ENCODE measurements around the gene PCMT1. TPM values are rescaled to one million over a fixed set of nuclear protein-coding genes. Genes with fewer than 3 reads are reported as not detected.

The PCMT1 gene
- total RNA-seq, 1 donor from 2014 or later: 83.4 TPM

- H3K4me3 Mint-ChIP-seq (ENCODE audit: unreplicated experiment): peak overlapping the region; percentile 87
- H3K4me1 Mint-ChIP-seq (ENCODE audit: low read depth): peaks cover 33% of the 10 kb centered on the region
- H3K36me3 Mint-ChIP-seq (ENCODE audit: low read depth): no peaks in the 10 kb centered on the region
- TF ChIP-seq, protein P1, sequence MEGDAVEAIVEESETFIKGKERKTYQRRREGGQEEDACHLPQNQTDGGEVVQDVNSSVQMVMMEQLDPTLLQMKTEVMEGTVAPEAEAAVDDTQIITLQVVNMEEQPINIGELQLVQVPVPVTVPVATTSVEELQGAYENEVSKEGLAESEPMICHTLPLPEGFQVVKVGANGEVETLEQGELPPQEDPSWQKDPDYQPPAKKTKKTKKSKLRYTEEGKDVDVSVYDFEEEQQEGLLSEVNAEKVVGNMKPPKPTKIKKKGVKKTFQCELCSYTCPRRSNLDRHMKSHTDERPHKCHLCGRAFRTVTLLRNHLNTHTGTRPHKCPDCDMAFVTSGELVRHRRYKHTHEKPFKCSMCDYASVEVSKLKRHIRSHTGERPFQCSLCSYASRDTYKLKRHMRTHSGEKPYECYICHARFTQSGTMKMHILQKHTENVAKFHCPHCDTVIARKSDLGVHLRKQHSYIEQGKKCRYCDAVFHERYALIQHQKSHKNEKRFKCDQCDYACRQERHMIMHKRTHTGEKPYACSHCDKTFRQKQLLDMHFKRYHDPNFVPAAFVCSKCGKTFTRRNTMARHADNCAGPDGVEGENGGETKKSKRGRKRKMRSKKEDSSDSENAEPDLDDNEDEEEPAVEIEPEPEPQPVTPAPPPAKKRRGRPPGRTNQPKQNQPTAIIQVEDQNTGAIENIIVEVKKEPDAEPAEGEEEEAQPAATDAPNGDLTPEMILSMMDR (IDR thresholded peaks at IDR 0.05): no peak
- no peak for DNase-seq (ENCODE audit: low spot score)
- no peaks in the 10 kb centered on the region for H3K9me3 Mint-ChIP-seq (ENCODE audit: low read depth)
- peak overlapping the region; percentile 86 for H3K27ac Mint-ChIP-seq (ENCODE audit: unreplicated experiment)
- H3K27me3 Mint-ChIP-seq (ENCODE audit: low read depth): no peaks in the 10 kb centered on the region
Observed at GRCh38 chr6:149717255-149717587, 32.3 kb upstream of the PCMT1 start.

DNA sequence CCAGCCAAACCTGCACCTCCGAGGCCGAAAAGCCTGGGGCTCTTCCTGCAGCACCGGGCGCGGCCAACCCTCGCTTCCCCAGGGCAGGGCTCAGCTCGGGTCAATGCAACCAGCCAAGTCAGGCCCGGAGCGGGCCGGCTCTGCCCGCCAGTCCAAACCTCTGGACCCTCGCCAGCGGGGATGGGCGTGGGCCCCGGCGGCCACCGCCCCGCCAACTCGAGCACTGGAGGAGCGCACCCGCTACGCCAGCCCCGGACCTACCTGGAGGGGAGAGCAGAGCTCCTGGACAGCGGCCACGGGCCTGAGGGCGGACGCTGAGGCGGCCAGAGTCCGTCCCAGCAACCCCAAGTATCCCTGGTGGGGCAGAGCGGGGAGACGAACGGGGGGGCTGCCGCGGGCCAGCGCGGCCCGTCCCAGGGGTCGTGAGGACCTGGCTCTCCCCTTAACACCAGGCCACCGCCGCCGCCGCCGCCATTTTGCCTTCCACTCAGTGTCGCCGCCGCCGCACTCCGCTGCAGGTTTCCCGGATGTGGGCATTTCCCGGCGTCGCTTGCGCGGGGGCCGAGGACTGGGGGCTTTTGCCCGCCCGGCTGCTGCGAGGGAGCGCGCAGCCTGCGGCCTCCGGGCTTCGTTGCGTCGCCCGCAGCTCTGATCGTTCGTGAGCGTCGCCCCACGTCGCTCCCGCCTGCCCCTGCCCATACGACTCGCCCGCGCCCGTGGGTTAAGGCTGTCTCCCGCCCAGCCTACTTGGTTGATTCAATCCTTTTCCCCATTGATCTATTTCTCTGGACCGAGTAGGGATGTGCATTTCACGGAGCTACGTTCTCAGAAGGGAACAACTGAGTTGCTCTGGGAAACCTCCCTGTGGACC is 31.7 kb upstream of the PCMT1 start, which contains the start of gene LATS1:
LATS1 (minus strand) TSS at position 514 of the 871 bp plus-strand sequence. CDS start 15,975 bp downstream, outside the sequence.
- TF ChIP-seq, protein P1 (IDR thresholded peaks at IDR 0.05): no peak
- Mint-ChIP-seq H3K9me3 (ENCODE audit: low read depth) (no peaks in the 10 kb centered on the region), H3K4me1 (ENCODE audit: low read depth) (peaks cover 33% of the 10 kb centered on the region), H3K27me3 (ENCODE audit: low read depth) (no peaks in the 10 kb centered on the region), H3K36me3 (ENCODE audit: low read depth) (no peaks in the 10 kb centered on the region), H3K4me3 (ENCODE audit: unreplicated experiment) (peak within 1 kb of the TSS; percentile 87), H3K27ac (ENCODE audit: unreplicated experiment) (peak within 1 kb of the TSS; percentile 86)
- peak; percentile 96 for DNase-seq (ENCODE audit: low spot score)

- no peaks in the 10 kb centered on the region for H3K9me3 Mint-ChIP-seq (ENCODE audit: low read depth)
- H3K27me3 Mint-ChIP-seq (ENCODE audit: low read depth): no peaks in the 10 kb centered on the region
- no peak overlapping the region for H3K27ac Mint-ChIP-seq (ENCODE audit: unreplicated experiment)
- no peak overlapping the region for H3K4me3 Mint-ChIP-seq (ENCODE audit: unreplicated experiment)
- TF ChIP-seq, protein P1 (IDR thresholded peaks at IDR 0.05): no peak
- no peaks in the 10 kb centered on the region for H3K36me3 Mint-ChIP-seq (ENCODE audit: low read depth)
- DNase-seq (ENCODE audit: low spot score): no peak
- peaks cover 28% of the 10 kb centered on the region for H3K4me1 Mint-ChIP-seq (ENCODE audit: low read depth)
Observed at GRCh38 chr6:149719531-149719930, 30.0 kb upstream of the PCMT1 start.

DNA sequence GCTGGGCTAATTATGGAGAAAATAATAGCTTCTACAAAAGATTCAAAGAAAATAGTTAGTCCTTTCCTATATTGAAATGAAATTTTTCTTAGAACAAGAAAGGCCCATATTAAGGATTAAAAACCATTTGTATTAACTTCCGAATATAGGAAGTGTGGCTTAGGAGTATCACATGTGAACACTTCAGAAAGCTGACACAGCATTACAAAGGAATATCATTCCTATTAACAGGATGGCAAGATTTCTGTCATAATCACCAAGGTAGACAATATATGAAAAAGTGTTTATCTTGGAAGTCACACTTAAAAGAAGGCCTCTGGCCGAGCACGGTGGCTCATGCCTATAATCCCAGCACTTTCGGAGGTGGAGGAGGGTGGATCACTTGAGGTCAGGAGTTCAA is 26.3 kb upstream of the PCMT1 start:
- no peak for DNase-seq (ENCODE audit: low spot score)
- Mint-ChIP-seq H3K27me3 (ENCODE audit: low read depth) (no peaks in the 10 kb centered on the region), H3K27ac (ENCODE audit: unreplicated experiment) (no peak overlapping the region), H3K4me3 (ENCODE audit: unreplicated experiment) (no peak overlapping the region), H3K4me1 (ENCODE audit: low read depth) (peaks cover 6% of the 10 kb centered on the region), H3K36me3 (ENCODE audit: low read depth) (no peaks in the 10 kb centered on the region), H3K9me3 (ENCODE audit: low read depth) (no peaks in the 10 kb centered on the region)
- TF ChIP-seq, protein P1 (IDR thresholded peaks at IDR 0.05): no peak

- Mint-ChIP-seq H3K4me3 (ENCODE audit: unreplicated experiment) (no peak overlapping the region), H3K4me1 (ENCODE audit: low read depth) (peaks cover under 1% of the 10 kb centered on the region), H3K9me3 (ENCODE audit: low read depth) (no peaks in the 10 kb centered on the region), H3K36me3 (ENCODE audit: low read depth) (peaks cover 6% of the 10 kb centered on the region), H3K27me3 (ENCODE audit: low read depth) (no peaks in the 10 kb centered on the region), H3K27ac (ENCODE audit: unreplicated experiment) (peak overlapping the region; percentile 0)
- TF ChIP-seq, protein P1 (IDR thresholded peaks at IDR 0.05): peak; percentile 90
- no peak for DNase-seq (ENCODE audit: low spot score)
Observed at GRCh38 chr6:149723771-149724417, 25.6 kb upstream of the PCMT1 start.
